HG03521 (cell line): Measurements from ENCODE around the gene MYCL.
"Not testable (repeated sequence)": the region's sequence is repeated elsewhere in the genome, so short reads cannot be mapped to it uniquely, and the experiment has no call there.

Experiments
- ATAC-seq: cut with Tn5 transposase; IDR thresholded peaks from one replicate; pipeline ENCODE4 v1.9.1; 2021; ENCODE audit warnings: mild to moderate bottlenecking, moderate library complexity; ENCODE audit not compliant: unreplicated experiment

MYCL gene

DNA sequence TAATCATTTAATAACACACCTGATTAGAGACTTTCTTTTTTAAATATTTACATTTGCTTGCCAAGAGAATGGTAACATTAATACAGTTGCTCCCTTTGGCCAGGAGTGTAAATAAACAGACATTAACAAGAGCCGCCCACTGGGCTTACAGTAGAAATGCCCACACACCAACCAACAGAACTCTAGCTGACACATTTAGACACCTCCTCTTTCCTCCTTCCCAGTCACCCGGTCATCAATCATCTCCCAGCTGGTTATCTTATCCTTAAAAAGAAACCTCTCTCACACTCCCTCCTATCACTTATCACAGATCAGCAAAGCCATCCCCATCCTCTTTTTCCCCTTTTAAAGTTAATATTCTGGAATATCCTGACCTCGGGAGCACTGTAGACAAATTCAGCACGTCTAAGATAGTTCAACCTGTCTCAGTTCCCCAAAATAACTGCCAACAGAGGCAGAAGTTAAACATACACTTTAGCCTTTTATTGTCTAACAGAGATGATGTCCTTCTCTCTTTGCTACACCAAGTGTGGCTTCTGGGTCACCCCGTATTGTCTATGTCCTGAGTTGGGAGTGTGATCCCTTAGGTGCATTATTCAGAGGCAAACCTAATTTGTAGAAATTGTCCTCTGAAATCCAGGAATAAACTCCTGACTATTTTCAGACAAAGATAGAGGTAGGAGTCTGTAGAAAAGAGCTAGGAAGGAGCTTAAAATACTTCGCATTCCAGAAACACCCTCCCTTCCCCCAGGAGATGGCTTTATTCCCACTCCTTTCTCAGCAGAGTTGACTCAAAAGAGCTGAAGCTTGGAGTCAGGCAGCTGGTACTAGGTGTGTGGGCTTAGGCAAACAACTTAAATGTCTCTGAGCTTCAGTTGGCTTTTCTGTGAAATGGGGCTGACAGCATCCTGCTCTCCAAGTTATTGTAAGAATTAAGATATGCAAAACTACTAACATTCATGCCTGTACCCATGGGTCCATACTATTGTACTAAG, 8.8 kb downstream of the MYCL start:
- ATAC-seq, result no peak

DNA sequence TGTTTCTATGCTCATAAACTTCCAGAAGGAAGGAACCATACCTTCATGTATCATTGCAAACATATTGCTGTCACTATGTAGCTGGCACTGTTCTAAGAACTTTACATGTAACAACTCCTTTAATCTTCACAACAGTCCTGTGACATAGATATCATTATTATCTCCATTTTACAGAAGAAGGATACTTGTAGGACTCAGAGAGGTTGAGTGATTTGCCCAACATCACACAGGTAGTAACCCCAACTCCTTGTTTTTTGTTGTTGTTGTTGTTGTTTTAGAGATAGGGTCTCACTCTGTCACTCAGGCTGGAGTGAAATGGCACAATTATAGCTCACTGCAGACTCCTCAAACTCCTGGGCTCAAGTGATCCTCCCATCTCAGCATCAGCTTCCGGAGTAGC, 10.8 kb downstream of the MYCL start:
- ATAC-seq, result no peak

DNA sequence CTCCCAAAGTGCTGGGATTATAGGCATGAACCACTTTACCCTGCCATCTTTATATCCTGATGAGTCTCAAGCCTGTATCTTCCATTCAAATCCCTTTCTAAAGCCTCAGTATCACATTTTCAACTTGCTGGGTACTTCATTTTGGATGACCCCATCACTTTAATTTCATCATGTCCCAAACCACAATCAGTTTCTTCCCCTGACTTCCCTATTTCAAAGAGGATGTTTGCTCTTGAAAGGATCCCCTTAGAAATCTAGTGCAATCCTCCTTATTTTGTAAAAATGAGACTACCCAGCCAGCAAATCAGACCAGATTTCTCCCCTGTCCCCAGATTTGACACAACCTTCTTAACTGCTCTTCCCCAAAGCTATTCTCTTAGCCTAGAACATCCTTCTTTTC, 11.4 kb downstream of the MYCL start:
- no peak for ATAC-seq

DNA sequence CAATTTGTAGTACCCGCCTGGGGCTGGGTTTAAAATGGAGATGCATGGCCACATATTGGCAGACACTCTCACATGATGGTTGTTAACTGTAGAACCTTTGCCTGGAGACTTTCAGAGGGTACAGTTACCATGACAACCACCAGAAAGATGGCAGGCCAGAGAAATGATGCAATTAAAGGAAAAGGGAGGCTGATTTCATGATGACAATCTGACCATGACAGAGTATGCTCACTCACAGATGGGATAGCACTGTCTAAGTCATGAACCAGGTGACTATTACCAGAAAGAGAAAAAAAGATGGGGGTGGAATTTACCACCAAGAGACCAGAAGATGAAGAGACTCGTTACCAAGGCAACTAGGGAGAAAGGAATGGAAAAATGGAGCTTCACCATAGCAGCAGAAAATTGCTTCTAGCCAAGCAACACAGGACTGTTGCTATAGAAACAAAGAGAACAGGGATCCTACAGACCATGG, 14.9 kb downstream of the MYCL start:
- ATAC-seq, result no peak

DNA sequence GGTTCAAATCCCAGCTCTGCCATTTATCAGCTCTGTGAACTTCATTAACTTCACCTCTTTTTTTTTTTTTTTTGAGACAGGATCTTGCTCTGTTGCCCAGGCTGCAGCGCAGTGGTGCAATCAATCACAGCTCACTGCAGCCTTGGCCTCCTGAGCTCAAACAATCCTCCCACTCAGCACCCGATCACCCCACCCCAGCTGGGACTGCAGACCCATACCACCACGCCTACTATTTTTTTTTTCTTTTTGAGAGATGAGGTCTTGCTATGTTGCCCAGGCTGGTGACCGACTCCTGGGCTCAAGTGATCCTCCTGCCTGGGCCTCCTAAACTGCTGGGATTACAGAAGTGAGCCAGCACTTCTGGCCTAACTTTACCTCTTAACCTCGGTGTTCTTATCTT, 16.2 kb downstream of the MYCL start:
- no peak for ATAC-seq

DNA sequence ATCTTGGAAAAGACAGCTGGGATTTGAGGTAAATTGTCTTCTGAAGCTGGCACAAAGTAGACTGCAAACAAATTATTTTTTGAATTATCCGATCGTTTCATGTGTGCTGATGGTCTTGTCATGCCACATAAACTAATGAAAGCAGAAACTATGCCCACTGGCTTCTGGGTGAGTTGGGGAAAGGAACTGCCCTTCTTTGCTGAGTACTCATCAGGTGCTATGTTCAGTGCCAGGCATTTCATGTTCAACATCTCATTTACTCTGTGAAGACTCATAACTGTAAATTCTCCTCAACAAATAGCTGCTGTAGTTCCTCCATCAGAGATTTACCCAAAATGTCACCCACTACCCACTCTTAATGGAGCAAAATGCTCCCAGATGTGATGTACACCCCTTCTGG, 19.6 kb downstream of the MYCL start:
- ATAC-seq, result no peak

DNA sequence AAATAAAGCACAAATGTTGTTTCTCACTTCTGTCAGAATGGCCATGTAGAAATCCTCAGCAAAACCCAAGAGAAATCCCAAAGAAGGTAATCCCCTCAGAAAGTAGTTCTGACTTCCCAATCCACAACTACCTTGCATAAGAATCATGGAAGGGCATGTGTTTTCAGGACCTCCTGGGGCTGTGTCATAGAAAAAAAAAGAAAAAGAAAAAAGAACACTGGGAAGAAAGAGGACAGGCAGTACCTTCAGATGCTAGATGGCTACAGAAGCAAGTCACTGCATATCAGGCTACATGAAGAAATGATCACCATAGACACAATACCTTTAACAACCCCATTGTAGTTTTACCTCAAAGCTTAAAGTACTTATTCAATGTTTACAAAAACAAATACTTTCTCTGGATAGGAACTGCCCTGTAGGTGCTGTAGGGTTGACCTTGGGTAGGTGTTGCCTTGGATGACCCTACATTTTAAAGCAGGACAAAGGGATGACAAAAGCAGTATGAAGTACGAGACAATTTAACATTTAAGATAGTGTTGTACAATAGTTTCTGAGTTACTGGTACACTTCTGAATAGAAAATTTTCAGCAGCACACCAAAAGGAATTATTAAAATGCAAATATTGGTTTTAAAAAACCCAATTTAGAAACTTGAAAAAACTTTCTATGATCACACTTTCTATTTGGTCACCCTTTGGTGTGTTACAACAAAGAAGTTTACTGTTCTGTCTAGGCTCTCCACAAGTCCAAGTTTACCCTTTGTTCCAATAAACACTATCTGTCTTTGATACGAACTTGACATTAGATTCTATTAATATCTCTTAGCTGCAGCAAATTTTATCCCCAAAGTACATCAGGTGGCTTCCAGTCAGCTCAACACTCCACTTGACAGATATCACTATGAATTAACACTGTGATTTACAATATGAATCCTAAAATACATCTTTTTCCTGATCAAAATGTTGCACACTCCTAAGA, 23.4 kb downstream of the MYCL start:
- no peak for ATAC-seq

DNA sequence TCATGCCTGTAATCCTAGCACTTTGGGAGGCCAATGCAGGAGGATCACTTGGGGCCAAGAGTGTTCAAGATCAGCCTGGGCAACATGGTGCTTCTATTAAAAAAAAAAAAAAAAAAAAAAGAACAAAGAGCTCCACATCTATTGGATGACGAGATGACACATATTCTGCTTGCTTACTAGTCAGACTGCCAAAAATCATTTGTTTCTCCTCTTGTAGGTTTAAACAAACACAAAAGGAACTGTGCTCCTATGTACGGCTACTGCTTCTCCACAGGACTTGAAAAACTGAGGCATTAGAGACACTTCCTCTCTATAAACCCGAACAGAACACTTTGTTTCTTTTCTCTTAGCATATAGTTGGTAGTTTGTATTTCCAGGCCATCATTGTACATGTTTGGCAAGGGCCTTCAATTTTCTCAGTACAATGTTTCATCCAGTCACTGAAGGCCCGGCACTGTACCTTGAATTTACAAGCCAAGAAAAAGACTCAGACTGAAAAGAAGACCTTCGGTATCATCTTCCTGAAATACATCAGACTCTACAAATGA, 24.4 kb downstream of the MYCL start:
- no peak for ATAC-seq

DNA sequence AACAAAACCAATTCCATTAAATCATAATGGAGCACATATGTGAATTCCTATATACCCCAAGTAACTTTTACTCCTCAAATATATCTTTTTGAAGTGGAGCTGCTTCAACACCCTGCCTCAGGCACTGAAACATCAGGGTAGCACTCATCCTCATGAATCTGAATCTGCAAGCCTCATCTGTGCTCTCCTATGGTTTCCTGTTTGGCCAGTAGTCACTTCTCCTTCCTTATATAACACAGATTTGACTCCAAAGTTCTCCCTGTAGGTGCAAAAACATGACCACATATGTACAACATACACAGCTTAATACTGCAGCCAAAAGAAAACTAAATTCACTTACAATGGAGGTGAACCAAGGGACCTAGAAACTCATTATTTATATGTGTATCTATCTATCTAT, 25.6 kb downstream of the MYCL start:
- ATAC-seq, result no peak

DNA sequence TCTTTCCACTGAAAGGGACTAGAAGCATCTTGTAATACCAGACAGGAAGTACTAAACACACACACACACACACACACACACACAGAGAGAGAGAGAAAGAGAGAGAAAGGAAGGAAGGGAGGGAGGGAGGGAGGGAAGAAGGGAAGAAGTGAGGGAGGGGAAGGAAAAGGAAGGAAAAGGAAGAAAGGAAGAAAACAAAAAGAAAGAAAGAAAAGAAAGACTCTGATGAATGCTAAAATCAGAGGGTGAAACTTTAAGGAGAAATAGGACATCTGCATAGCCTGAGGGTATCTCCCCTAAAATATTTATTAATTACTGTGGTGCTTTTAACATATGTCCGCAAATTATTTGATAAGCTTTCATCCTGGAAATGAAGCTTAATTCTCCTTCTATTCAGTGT, 29.0 kb downstream of the MYCL start:
- ATAC-seq, result no peak

DNA sequence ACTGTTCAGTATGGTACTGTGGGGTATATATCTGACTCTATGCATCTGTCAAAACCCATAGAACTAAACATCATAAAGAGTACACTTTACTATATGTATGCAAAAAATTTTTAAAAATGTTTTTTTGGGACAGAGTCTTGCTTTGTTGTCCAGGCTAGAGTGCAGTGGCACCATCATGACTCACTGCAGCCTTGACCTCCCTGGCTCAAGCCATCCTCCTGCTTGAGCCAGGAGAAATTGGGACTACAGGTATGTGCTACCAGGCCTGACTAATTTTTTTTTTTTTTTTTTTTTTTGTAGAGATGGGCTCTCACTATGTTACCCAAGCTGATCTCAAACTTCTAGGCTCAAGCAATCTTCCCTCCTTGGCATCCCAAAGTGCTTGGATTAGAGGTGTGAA, 29.9 kb downstream of the MYCL start:
- ATAC-seq, result no peak

DNA sequence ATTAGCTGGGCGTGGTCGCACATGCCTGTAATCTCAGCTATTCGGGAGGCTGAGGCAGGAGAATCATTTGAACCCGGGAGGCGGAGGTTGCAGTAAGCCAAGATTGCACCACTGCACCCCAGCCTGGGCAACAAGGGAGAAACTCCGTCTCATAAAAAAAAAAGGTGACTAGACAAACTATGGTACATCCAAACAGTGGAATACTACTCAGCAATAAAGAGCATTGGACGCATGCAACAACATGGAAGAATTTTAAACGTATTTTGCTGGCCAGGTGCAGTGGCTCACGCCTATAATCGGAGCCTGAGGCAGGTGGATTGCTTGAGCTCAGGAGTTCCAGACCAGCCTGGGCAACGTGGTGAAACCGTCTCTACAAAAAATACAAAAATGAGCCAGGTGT, 30.7 kb downstream of the MYCL start:
- not testable (repeated sequence) for ATAC-seq

DNA sequence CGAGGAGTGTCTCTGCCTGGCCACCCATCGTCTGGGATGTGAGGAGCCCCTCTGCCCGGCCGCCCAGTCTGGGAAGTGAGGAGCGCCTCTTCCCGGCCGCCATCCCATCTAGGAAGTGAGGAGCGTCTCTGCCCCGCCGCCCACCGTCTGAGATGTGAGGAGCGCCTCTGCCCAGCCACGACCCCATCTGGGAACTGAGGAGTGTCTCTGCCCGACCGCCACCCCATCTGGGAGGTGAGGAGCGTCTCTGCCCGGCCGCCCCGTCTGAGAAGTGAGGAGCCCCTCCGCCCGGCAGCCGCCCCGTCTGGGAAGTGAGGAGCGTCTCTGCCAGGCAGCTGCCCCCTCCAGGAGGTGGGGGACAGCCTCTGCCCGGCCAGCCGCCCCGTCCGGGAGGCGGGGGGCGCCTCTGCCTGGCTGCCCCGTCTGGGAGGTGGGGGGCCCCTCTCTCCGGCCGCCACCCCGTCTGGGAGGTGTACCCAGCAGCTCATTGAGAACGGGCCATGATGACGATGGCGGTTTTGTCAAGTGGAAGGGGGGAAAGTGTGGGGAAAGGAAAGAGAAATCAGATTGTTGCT, 32.1 kb downstream of the MYCL start:
- not testable (repeated sequence) for ATAC-seq

DNA sequence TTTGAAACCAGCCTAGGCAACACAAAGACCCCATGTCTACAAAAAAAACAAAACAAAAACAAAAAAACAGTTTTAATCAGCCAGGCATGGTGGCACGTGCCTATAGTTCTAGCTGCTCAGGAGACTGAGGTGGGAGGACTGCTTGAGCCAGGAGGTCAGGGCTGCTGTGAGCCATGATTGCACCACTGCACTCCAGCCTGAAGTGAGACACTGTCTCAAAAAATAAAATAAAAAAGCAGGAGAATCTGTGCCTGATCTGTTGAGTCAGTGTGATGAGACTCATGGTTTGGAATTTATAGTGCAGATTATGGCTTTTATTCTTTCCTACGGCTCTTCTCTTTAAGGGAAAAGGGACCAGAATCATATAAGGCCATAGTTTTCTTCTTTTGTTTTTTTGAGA, 35.0 kb downstream of the MYCL start:
- no peak for ATAC-seq

DNA sequence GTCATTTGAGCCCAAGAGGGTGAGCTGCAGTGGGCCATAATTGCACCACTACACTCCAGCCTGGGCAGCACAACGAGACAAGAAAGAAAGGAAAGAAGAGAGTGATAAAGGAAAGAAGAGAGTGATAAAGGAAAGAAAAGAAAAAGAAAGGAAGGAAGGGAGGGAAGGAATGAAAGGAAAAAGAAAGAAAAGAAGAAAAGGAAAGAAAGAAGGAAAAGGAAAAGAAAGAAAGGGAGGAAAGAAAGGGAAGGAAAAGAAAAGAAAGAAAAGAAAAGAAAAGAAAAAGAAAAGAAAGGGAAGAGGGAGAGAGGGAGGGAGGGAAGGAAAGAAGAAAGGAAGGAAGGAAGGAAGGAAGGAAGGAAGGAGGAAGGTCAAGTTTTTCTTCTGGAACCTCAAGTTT, 36.0 kb downstream of the MYCL start:
- ATAC-seq, result no peak

DNA sequence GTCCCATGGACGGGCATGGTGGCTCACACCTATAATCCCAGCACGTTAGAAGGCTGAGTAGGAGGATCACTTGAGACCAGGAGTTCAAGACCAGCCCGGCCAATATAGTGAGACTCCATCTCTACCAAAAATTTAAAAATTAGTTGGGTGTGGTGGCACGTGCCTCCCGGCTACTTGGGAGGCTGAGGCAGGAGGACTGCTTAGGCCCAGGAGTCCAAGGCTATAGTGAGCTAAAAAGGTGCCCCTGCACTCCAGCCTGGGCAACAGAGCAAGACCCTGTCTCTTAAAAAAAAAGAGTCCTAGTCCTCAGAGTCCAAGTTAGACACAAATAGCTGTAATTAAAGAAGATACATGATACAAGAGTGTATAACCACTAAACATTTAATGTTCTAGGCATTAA, 38.5 kb downstream of the MYCL start:
- no peak for ATAC-seq

DNA sequence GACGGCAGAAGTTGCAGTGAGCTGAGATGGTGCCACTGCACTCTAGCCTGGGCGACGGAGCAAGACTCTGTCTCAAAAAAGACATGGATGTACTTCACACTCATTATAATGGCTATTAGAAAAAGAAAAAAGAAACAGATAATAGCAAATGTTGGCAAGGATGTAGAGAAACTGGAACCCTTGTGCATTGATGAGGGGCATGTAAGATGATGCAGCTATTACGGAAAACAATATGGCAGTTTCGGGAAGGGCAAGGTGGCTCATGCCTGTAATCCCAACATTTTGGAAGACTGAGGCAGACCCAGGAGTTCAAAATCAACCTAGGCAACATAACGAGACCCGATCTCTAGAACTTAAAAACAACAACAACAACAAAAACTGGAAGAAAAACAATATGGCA, 40.7 kb downstream of the MYCL start:
- no peak for ATAC-seq

DNA sequence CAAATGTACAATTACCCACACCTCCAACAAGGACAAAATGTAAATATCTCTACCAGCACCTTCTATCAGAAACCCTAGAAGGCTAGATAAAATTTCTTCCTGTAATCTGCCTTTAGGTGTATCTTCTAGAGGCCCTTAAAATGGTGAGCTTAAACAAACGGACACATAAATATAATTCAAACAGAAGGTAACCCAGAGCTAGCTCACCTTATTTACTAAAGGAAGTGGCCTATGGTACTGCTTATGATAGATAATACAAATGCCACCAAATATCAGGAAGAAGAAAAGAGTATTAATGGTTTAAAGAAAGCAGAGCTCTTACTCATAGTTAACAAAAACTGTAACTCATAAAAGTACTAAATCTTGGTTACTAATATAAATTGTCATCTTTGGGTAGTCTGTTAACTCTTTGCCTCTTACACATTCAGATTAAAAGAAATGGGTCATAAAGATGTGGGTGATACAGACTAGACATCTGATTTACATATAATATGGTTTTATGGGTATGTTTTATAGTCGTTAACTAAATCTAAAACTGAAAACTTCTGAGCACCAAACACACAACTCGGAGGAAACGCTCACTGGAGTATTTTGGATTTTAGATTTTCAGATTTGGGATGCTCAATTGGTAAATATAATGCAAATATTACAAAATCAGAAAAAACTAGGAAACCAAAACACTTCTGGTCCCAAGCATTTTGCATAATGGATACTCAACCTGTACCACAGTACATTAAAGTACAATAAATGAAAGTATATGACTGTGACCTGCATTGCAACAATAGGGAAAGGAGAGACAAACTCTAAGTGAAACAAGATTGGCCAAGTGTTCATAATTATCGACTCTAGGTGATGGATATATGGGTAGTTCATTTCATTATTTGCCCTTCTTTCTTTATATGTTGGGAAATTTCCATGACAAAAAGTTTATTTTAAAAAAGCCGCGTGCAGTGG, 41.6 kb downstream of the MYCL start:
- ATAC-seq, result no peak

DNA sequence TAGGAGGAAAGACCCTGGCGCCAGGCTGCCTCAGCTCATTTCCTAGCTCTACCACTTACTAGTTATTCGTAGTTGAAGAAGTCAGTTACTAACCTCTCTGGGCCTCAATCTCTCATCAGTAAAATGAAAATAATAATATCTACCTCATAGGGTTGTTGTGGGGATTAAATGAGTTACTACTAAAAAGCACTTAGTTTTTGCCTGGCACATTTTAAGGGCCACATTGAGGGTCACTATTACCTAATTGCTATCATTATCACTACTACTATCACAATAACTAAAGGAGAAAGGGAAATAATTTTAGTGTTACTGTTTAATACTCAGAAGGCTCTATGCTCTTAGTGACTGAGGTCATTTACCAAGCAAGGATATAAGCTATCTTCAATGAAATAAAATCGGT, 43.4 kb downstream of the MYCL start:
- no peak for ATAC-seq
